Measurements from ENCODE around the gene PSMD13. TPM values are rescaled to one million over a fixed set of nuclear protein-coding genes. Genes with fewer than 3 reads are reported as not detected.

PSMD13 gene
- total RNA-seq, 6 donors from 2014 or later, result 85.2 to 113 (median 106) TPM

- Histone ChIP-seq H3K36me3 (peaks cover 0 to 33% (median 17%) of the 10 kb centered on the region in 4 donors), H3K9me3 (no peaks in the 10 kb centered on the region), H3K27ac (no peak overlapping the region), H3K4me3 (no peak overlapping the region), H3K27me3 (no peaks in the 10 kb centered on the region), H3K4me1 (peaks cover 14 to 29% (median 19%) of the 10 kb centered on the region in 4 donors)
- WGBS, 2 donors, result 92 to 94% methylated on average over 4 to 22 of the region's 29 CpGs
- DNase-seq (peak in 1 of 2 donors; percentile 74), ATAC-seq (ENCODE audit: low FRiP score in 2 of 2) (no peak)
- TF ChIP-seq POLR2A (IDR thresholded peaks at IDR 0.05), result no peak
- TF ChIP-seq, protein P1, sequence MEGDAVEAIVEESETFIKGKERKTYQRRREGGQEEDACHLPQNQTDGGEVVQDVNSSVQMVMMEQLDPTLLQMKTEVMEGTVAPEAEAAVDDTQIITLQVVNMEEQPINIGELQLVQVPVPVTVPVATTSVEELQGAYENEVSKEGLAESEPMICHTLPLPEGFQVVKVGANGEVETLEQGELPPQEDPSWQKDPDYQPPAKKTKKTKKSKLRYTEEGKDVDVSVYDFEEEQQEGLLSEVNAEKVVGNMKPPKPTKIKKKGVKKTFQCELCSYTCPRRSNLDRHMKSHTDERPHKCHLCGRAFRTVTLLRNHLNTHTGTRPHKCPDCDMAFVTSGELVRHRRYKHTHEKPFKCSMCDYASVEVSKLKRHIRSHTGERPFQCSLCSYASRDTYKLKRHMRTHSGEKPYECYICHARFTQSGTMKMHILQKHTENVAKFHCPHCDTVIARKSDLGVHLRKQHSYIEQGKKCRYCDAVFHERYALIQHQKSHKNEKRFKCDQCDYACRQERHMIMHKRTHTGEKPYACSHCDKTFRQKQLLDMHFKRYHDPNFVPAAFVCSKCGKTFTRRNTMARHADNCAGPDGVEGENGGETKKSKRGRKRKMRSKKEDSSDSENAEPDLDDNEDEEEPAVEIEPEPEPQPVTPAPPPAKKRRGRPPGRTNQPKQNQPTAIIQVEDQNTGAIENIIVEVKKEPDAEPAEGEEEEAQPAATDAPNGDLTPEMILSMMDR (IDR thresholded peaks at IDR 0.05), result no peak
- no peak for TF ChIP-seq POLR2AphosphoS5 (IDR thresholded peaks at IDR 0.05)
- TF ChIP-seq EP300 (IDR thresholded peaks at IDR 0.05), result no peak
Observed at GRCh38 chr11:292211-293121, 55.7 kb downstream of the PSMD13 start.

GRCh38 chr11:293271-293851 is 56.6 kb downstream of the PSMD13 start:
- no peak overlapping the region for H3K4me3 ChIP-seq
- H3K9me3 ChIP-seq, result no peaks in the 10 kb centered on the region
- H3K27me3 ChIP-seq, result no peaks in the 10 kb centered on the region
- DNase-seq (peak in 1 of 2 donors; percentile 47), ATAC-seq (ENCODE audit: low FRiP score in 2 of 2) (no peak)
- H3K36me3 ChIP-seq, result peaks cover 0 to 33% (median 17%) of the 10 kb centered on the region in 4 donors
- peaks cover 11 to 30% (median 14%) of the 10 kb centered on the region in 4 donors for H3K4me1 ChIP-seq
- H3K27ac ChIP-seq, result no peak overlapping the region
- no peak for TF ChIP-seq POLR2AphosphoS5 (IDR thresholded peaks at IDR 0.05)
- no peak for TF ChIP-seq POLR2A (IDR thresholded peaks at IDR 0.05)
- no peak for TF ChIP-seq EP300 (IDR thresholded peaks at IDR 0.05)
- 92 to 93% methylated on average over 8 to 16 of the region's 18 CpGs for WGBS, 2 donors

DNA sequence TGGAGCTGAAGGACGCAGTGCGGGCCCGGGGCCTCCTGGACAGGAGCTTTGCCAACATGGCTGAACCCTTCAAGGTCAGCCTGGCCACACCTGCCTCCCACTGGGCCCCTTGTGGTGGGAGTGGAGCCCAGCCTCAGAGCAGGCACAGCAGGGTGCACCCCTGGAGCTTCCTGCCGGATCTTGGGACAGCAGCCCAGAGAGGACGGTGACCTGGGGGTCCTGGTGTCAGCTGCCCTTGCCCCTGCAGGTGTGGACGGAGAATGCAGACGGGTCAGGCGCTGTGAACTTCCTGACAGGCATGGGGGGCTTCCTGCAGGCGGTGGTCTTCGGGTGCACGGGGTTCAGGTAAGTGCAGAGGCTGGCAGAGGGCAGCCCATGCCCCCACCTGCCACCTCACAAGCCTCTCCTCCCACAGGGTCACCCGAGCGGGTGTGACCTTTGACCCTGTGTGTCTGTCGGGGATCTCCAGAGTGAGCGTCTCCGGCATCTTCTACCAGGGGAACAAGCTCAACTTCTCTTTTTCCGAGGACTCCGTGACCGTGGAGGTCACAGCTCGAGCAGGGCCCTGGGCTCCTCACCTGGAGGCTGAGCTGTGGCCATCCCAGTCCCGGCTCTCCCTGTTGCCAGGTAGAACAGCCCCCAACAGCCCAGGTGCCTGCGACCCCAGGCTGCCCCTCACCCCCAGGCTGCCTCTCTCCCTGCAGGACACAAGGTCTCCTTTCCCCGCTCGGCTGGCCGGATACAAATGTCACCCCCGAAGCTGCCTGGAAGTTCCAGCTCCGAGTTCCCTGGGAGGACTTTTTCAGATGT is 57.3 kb downstream of the PSMD13 start:
- no peak for ATAC-seq (ENCODE audit: low FRiP score in 2 of 2)
- DNase-seq, result peak in 1 of 2 donors; percentile 76
- TF ChIP-seq, protein P1 (IDR thresholded peaks at IDR 0.05), result no peak
- TF ChIP-seq POLR2AphosphoS5 (IDR thresholded peaks at IDR 0.05) (no peak), POLR2A (IDR thresholded peaks at IDR 0.05) (no peak), EP300 (IDR thresholded peaks at IDR 0.05) (no peak)
- WGBS, 2 donors, result 89 to 96% methylated on average over 13 to 27 of the region's 27 CpGs
- H3K36me3 ChIP-seq, result peaks cover 0 to 33% (median 17%) of the 10 kb centered on the region in 4 donors
- no peak overlapping the region for H3K4me3 ChIP-seq
- peaks cover 0 to 5% (median under 1%) of the 10 kb centered on the region in 4 donors for H3K27me3 ChIP-seq
- peaks cover 10 to 26% (median 14%) of the 10 kb centered on the region in 4 donors for H3K4me1 ChIP-seq
- H3K27ac ChIP-seq, result no peak overlapping the region
- H3K9me3 ChIP-seq, result no peaks in the 10 kb centered on the region

- TF ChIP-seq POLR2AphosphoS5 (IDR thresholded peaks at IDR 0.05) (no peak), EP300 (IDR thresholded peaks at IDR 0.05) (no peak), POLR2A (IDR thresholded peaks at IDR 0.05) (no peak)
- TF ChIP-seq, protein P1 (IDR thresholded peaks at IDR 0.05), result no peak
- H3K27me3 ChIP-seq, result peaks cover 0 to 11% (median 4%) of the 10 kb centered on the region in 4 donors
- H3K36me3 ChIP-seq, result peaks cover 0 to 33% (median 17%) of the 10 kb centered on the region in 4 donors
- 90 to 93% methylated on average over 15 to 16 of the region's 16 CpGs for WGBS, 2 donors
- peak in 1 of 2 donors; percentile 68 for DNase-seq
- no peaks in the 10 kb centered on the region for H3K9me3 ChIP-seq
- no peak overlapping the region for H3K4me3 ChIP-seq
- peaks cover 4 to 23% (median 9%) of the 10 kb centered on the region in 4 donors for H3K4me1 ChIP-seq
- H3K27ac ChIP-seq, result no peak overlapping the region
- no peak for ATAC-seq (ENCODE audit: low FRiP score in 2 of 2)
Observed at GRCh38 chr11:294780-295179, 58.0 kb downstream of the PSMD13 start.

Data from upper lobe of left lung (tissue), 6 donors.